Measurements from ENCODE around the gene RCAN3.

RCAN3 gene

DNA sequence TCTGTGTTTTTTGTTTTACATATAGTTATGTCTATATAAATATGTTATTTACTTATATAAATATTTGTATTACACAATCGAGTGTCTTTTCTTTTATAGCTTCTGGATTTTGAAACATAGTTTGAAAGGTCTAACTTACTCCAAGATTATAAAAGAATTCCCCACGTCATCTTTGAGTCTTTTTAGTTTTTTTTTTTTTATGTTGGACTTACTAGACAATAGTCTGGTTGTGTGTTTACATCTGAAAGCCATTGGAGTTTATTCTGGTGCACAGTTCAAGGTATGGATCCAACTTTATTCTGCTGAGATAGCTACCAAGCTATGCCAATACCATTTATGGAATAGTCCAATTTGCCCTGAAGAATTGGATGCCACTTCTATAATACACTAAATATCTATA is 26.1 kb upstream of the RCAN3 start:
- TF ChIP-seq, protein P1, sequence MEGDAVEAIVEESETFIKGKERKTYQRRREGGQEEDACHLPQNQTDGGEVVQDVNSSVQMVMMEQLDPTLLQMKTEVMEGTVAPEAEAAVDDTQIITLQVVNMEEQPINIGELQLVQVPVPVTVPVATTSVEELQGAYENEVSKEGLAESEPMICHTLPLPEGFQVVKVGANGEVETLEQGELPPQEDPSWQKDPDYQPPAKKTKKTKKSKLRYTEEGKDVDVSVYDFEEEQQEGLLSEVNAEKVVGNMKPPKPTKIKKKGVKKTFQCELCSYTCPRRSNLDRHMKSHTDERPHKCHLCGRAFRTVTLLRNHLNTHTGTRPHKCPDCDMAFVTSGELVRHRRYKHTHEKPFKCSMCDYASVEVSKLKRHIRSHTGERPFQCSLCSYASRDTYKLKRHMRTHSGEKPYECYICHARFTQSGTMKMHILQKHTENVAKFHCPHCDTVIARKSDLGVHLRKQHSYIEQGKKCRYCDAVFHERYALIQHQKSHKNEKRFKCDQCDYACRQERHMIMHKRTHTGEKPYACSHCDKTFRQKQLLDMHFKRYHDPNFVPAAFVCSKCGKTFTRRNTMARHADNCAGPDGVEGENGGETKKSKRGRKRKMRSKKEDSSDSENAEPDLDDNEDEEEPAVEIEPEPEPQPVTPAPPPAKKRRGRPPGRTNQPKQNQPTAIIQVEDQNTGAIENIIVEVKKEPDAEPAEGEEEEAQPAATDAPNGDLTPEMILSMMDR (IDR thresholded peaks at IDR 0.05) = no peak

DNA sequence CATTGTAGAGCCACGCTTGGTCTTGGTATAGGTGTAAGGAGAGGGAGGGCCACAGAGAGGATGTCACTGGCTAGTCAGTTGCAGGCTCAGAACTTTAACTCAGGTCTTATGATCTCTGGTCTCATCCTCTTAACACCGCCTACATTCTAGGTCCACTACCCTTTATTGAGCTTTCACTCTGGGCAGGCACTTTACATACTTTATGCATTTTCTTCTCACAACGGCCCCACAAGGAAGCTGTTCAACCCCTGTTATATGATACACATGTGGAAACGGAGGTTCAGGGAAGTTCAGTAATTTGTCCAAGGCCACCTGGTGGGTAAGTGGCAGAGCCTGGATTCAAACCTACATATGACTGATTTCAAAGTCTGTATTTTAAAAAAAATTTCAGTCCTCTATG is 25.3 kb upstream of the RCAN3 start:
- TF ChIP-seq, protein P1 (IDR thresholded peaks at IDR 0.05) = no peak

DNA sequence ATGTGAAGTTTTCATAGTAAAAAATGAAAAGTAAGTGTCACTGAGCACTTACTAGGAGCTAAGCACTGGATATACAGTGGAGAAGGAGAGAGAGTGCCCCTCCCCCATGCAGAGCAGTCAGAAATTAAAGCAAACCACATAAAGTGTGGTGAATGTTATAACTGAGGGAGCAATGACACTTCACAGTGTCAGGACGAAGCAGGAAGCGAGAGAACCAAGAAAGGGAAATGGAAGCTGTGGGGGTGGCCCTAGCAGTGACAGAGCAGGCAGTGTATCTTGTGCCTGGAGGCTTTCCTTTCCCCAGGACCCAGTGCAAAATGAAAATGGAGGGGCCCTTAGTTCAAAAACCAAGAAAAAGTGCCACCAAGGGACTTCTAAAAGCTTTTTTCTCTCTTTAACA is 21.5 kb upstream of the RCAN3 start:
- TF ChIP-seq, protein P1 (IDR thresholded peaks at IDR 0.05) = no peak

DNA sequence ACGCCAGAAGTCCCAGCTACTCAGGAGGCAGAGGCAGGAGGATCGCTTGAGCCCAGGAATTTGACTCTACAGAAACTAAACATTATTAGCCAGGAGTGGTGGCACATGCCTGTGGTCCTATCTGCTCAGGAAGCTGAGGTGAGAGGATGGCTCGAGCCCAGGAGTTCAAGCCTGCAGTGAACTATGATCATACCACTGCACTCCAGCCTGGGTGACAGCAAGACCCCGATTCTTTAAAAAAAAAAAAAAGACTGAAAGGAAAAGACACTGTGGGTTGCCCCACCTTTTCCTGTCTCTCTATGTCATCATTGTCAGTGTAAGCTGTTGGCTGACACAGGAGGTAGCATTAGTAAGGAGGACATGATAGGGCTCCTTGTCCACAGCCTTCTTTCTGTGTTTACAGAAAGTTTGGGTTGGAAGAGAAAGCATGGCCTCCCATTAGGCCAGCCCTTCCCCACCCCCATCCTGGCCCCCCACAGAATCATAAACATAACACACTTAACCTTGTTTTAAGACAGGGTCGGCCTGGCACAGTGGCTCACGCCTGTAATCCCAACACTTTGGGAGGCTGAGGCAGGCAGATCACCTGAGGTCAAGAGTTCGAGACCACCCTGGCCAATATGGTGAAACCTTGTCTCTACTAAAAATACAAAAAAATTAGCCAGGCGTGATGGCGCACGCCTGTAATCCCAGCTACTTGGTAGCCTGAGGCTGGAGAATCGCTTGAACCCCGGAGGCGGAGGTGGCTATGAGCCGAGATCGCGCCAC is 20.6 kb upstream of the RCAN3 start:
- TF ChIP-seq, protein P1 (IDR thresholded peaks at IDR 0.05) = no peak

DNA sequence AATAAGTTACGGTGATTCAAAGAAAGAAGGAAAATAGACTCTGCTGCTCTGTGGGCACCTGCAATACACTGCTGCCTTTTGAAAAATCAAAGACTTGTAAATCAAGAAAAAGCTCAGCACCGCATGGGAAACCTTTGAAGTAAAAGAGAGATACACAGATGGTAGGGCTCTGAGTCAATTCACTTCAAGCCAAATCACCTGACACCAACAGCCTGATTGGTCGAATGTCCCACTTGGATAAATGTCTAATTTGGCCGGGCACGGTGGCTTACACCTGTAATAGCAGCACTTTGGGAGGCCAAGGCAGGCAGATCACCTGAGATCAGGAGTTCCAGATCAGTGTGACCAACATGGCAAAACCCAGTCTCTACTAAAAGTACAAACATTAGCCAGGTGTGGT is 19.2 kb upstream of the RCAN3 start:
- TF ChIP-seq, protein P1 (IDR thresholded peaks at IDR 0.05) = no peak

DNA sequence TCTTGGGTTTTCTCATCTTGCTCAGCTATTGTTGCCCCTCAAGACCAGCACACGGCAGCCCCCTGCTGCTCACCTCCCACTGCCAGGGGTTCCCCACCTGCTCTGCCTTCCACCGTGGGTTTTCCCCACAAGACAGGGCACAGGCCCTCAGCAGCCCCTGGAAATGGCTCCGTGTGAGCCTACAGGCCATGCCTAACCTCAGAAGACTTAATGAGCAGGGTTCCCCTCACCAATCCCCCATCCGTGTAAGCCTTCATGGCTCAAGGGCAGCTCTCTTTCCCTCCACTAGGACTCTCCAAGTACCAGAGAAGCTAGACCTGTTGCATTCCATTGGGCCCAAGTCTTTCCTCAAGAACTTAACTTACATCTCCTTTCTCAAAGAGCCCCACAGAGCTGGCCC is 18.4 kb upstream of the RCAN3 start:
- TF ChIP-seq, protein P1 (IDR thresholded peaks at IDR 0.05) = no peak

DNA sequence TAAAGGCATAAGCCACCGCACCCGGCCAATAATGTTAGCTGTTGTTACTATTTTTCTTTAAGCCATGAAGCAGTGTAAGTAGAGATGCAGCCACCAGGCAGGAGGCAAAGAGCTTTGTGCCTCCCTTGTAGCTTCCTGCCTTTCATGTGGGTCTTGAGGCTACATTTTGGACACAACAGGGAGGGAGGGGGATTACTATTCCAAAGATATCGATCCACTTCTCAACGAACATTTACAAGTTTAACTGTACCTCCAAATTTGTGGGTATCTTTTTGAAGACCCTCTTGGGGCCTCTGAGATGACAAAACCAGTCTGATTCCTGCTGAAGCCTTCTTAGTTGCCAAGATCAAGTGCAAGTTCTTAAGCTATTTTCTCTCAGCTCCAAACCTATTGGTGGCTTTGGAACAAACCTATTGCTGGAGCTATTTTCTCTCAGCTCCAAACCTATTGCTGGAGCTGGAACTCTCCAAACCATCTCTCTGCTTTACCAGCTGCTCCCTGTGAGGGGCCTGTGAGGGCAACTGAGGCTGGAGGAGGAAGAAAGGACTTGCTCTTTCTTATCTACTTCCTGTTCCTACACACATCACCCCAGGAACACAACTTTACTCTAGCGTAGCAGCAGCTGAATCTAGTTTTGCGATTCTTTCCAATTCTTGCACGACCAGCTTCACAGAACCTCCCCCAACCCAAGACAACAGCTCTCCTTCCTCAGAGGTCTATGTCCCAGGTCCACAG is 16.1 kb upstream of the RCAN3 start:
- TF ChIP-seq, protein P1 (IDR thresholded peaks at IDR 0.05) = no peak

Data from LNCAP (cell line).